Stimulated activated CD8-positive, alpha-beta memory T cell treated with anti-CD3 and anti-CD28 coated beads, Interleukin-12 subunit alpha, Interleukin-12 subunit beta, amount 100 ng/mL, for 1 hour (primary cell): Measurements from ENCODE around the gene RAB7A.
"Not testable (repeated sequence)": the region's sequence is repeated elsewhere in the genome, so short reads cannot be mapped to it uniquely, and the experiment has no call there.

ENCODE experiments used
- DNase-seq: peaks from one replicate; pipeline ENCODE4 v3.0.0-alpha.2; 2020; ENCODE audit warnings: low read depth

Gene RAB7A

GRCh38 chr3:128710816-128711433, 15.1 kb upstream of the RAB7A start:
- DNase-seq: no peak

- no peak for DNase-seq
These were observed 13.1 kb upstream of the RAB7A start for GRCh38 chr3:128712848-128713247.

GRCh38 chr3:128714887-128715491, 11.0 kb upstream of the RAB7A start:
- DNase-seq: no peak

GRCh38 chr3:128718892-128719291, 7.1 kb upstream of the RAB7A start:
- DNase-seq: not testable (repeated sequence)

- DNase-seq: no peak
These were observed 5.1 kb upstream of the RAB7A start for GRCh38 chr3:128720891-128721290.

GRCh38 chr3:128723477-128723876, 2.5 kb upstream of the RAB7A start:
- DNase-seq: no peak

- DNase-seq: no peak
These were observed 398 bp upstream of the RAB7A start for GRCh38 chr3:128725547-128726022.

GRCh38 chr3:128727059-128727458, 1.1 kb downstream of the RAB7A start:
- DNase-seq: no peak

- no peak for DNase-seq
These were observed 1.5 kb downstream of the RAB7A start for GRCh38 chr3:128727485-128727884.

GRCh38 chr3:128727996-128728395, 2.0 kb downstream of the RAB7A start:
- DNase-seq: no peak

- DNase-seq: not testable (repeated sequence)
These were observed 2.5 kb downstream of the RAB7A start for GRCh38 chr3:128728521-128728920.

- DNase-seq: no peak
These were observed 4.5 kb downstream of the RAB7A start for GRCh38 chr3:128730471-128730870.

GRCh38 chr3:128734523-128735189, 8.7 kb downstream of the RAB7A start:
- DNase-seq: no peak

GRCh38 chr3:128735287-128735686, 9.3 kb downstream of the RAB7A start:
- DNase-seq: no peak

GRCh38 chr3:128735884-128736283, 9.9 kb downstream of the RAB7A start:
- DNase-seq: no peak

GRCh38 chr3:128736601-128737000, 10.6 kb downstream of the RAB7A start:
- no peak for DNase-seq

- DNase-seq: no peak
These were observed 14.6 kb downstream of the RAB7A start for GRCh38 chr3:128740621-128741020.

- DNase-seq: no peak
These were observed 17.0 kb downstream of the RAB7A start for GRCh38 chr3:128742821-128743594.

GRCh38 chr3:128745742-128746141, 19.8 kb downstream of the RAB7A start:
- no peak for DNase-seq

GRCh38 chr3:128746881-128747280, 20.9 kb downstream of the RAB7A start:
- no peak for DNase-seq

GRCh38 chr3:128748557-128748956, 22.6 kb downstream of the RAB7A start:
- no peak for DNase-seq

- DNase-seq: no peak
These were observed 23.1 kb downstream of the RAB7A start for GRCh38 chr3:128749035-128749434.

GRCh38 chr3:128749561-128749960, 23.6 kb downstream of the RAB7A start:
- not testable (repeated sequence) for DNase-seq
